Epithelial cell of esophagus (primary cell): Measurements from ENCODE around the gene SRSF2.
"Not testable (repeated sequence)": the region's sequence is repeated elsewhere in the genome, so short reads cannot be mapped to it uniquely, and the experiment has no call there.

Source experiments
- DNase-seq: peaks from one replicate; pipeline ENCODE4 v3.0.0; 2010; ENCODE audit warnings: low read depth
- H3K4me3 ChIP-seq: 2 replicates; pipeline ENCODE4 v1.5.1; 2011; ENCODE audit warnings: mild to moderate bottlenecking, low read length, control low read depth
- TF ChIP-seq, protein P1 (sequence below): IDR thresholded peaks from 2 replicates; pipeline ENCODE4 v1.5.1; 2011; ENCODE audit warnings: low read depth, mild to moderate bottlenecking, low read length, control low read depth, inconsistent platforms; ENCODE audit not compliant: insufficient read depth; ENCODE audit errors: missing control alignments

The SRSF2 gene

DNA sequence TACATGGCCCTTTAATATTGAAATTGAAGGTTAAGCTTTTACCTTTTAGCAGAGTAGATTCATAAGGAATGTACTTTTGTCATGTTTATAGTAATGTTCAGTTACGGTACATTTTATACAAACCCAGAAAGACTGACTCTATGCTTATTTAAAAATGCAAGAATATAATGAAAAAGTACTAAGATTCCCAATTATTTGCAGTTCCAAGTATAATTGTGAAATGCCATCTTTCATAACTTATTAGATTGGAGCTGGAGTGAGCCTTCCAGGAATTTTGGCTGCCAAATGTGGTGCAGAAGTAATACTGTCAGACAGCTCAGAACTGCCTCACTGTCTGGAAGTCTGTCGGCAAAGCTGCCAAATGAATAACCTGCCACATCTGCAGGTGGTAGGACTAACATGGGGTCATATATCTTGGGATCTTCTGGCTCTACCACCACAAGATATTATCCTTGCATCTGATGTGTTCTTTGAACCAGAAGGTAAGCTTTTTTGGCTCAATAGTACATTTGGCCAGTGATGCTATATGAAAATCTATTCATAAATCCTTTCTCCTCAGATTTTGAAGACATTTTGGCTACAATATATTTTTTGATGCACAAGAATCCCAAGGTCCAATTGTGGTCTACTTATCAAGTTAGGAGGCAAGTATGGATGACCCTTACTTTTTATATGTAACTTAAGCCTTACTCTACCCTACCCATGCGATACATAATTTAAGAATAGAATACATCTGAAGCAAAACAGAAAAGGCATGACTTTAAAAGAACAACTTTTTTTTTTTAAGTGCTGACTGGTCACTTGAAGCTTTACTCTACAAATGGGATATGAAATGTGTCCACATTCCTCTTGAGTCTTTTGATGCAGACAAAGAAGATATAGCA, 4.2 kb downstream of the SRSF2 start:
- no peak overlapping the region for H3K4me3 ChIP-seq
- no peak for DNase-seq
- TF ChIP-seq, protein P1, sequence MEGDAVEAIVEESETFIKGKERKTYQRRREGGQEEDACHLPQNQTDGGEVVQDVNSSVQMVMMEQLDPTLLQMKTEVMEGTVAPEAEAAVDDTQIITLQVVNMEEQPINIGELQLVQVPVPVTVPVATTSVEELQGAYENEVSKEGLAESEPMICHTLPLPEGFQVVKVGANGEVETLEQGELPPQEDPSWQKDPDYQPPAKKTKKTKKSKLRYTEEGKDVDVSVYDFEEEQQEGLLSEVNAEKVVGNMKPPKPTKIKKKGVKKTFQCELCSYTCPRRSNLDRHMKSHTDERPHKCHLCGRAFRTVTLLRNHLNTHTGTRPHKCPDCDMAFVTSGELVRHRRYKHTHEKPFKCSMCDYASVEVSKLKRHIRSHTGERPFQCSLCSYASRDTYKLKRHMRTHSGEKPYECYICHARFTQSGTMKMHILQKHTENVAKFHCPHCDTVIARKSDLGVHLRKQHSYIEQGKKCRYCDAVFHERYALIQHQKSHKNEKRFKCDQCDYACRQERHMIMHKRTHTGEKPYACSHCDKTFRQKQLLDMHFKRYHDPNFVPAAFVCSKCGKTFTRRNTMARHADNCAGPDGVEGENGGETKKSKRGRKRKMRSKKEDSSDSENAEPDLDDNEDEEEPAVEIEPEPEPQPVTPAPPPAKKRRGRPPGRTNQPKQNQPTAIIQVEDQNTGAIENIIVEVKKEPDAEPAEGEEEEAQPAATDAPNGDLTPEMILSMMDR = no peak

DNA sequence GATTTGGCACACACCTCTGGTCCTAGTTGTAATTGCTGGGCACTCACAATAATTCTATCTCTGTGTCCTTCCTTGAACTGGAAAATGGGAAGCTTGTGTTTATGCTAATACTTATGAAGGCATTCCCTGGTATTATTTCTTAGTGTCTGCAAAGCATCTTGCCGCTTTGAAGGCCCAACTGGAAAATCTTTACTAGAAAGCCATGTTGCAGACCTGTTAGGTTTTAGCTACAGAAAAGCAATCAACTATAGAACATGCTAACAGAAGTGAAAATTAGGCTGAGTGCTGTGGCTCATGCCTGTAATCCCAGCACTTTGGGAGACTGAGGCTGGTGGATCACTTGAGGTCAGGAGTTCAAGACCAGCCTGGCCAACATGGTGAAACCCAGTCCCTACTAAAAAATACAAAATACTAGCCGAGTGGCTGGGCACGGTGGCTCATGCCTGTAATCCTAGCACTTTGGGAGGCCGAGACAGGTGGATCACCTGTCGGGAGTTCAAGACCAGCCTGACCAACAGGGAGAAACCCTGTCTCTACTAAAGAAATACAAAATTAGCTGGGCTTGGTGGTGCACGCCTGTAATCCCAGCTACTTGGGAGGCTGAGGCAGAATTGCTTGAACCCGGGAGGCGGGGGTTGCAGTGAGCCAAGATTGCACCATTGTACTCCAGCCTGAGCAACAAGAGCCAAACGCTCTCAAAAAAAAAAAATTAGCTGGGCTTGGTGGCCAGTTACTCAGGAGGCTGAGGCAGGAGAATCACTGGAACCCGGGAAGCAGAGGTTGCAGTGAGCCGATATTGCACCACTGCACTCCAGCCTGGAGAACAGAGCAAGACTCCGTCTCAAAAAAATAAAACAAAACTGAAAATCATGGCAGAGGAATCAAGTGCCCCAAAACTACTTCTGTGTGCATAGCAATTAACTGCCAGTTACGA, 5.1 kb downstream of the SRSF2 start:
- H3K4me3 ChIP-seq, DNase-seq: not testable (repeated sequence)

DNA sequence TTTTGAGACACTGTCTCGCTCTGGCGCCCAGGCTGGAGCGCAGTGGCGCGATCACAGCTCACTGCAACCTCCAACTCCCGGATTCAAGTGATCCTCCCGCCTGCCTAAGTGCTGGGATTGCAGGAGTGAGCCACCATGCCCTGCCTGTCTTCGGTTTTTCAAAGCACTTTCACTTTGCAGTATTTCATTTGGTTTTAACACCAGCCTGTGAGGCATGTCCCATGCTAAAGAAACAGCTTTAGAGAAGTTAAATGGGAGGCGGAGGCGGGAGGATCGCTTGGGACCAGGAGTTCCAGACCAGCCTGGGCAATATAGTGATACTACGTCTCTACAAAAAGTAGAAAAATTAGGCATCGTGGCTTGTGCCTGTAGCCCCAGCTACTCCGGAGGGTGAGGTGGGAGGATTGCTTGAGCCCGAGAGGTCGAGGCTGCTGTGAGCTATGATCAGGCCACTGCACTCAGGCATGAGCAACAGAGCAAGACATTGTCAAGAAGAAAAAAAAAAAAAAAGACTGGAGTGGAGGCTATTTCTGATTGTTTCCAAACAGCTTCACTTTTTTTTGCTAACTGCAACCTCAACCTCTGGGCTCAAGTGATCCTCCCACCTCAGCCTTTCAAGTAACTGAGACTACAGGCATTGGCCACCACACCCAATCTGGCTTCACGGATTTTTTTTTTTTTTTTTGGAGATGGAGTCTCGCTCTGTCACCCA, 9.2 kb downstream of the SRSF2 start:
- no peak for DNase-seq
- H3K4me3 ChIP-seq = peak overlapping the region; percentile 83

DNA sequence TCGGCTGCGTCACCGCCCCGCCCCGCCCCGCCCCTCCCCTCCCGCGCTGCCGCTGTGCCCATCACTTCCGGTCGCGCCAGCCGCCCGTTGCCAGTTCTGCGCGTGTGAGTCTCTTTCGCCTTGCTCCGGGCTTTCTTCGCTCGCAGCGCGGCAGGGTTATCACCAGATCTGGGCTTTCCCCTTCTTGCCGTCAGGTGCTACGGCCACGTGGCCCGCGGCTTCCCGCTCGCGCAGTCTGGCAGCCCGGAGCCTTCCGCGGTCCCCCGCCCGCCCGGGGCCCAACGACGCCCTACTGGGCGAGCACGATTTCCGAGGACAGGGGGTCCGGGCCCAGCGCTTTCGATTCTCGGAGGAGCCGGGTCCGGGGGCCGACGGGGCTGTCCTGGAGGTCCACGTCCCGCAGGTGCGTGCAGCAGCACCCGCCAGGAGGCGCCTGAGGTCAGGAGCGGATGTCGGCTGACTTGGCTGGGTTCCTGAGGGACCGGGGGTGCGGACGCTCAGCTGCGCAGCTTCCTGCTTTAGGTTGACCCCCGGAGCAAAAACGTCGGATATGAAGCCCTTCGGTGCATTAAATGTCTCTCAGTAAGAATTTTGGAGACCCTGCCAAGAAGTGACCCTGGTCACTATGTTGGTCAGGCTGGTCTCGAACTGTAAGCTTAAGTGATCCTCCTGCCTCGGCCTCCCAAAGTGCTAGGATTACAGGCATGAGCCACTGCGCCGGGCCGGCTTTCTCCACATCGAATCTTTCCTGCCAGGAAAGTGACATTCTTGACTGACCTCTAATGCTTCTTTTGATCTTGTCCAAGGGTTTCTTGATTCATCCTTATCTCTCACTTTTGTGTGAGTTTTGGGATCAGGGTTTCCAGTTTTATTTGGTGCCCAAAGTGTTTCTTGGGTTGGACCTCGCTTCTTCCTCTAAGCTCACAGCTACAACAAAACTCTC, 10.1 kb downstream of the SRSF2 start, which contains the start of gene METTL23:
TSS of gene METTL23 (plus strand) at position 64 of the 943 bp plus-strand sequence. CDS start 2,872 bp downstream, outside the sequence.
- TF ChIP-seq, protein P1 = peak; percentile 67
- peak within 1 kb of the TSS; percentile 83 for H3K4me3 ChIP-seq
- peak; percentile 74 for DNase-seq

More for the DNA sequence above, 9.2 kb downstream of the SRSF2 start:
- TF ChIP-seq, protein P1 = no peak

DNA sequence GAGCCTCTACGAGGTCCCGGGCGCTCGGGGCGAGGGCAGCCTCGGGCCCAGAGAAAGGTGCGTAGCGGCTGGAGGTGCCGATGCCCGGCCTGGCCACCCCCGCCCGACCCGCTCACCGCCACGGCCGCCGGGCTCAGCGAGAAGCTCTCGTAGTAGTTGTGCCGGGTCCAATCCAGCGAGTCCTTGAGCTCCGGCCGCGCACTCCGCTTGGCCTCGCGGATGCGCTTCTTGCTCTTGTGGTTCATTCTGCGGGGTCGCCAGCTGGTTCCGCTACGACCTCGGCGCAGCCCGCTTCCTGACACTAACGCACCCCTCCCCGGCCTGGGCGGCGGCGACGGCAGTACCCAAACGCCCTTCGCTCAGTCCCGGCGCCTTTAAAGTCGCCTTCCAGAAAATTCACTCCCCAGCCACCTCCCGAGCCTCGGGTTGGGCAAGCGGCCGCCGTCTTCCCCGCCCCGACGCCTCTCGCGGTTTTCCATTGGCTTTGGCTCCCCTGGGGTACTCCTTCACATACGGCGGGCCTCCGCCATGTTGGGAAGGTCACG, 10.8 kb downstream of the SRSF2 start, which contains the start of gene JMJD6:
TSS of gene JMJD6 (minus strand) at position 376 of the 545 bp plus-strand sequence. CDS start at position 245, 131 bp downstream.
- TF ChIP-seq, protein P1 = no peak
- H3K4me3 ChIP-seq = peak within 1 kb of the TSS; percentile 83
- peak; percentile 98 for DNase-seq

DNA sequence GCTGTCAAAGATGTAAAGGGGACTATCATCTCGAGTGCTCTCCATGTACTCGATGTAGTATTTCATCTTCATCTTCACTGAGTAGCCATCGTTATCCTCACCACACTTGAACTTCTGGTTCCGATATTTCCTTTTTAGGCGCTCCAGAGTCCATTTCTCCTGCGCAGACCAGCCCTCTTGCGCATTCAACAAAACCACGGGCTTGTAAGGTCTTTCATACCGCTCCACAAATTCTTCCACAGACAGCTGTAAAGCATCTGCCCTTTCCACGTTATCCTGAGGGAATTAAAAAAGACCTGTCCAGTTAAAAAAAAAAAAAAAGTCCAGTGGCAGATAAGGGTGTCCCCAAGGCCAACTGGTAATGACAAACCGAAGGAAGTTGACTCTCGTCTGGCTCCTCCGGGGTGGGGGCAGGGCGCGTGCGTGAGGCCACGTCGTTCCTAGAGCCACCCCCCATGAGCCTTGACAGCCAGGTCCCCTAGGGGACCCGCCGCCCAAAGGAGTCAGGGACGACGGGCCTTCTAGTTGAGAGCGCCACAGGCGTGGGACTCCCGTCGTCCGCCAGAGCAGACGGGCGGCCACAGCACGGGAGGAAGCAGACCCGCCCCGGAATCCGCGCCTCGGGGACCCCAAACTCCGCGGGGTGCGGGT, 11.4 kb downstream of the SRSF2 start:
- TF ChIP-seq, protein P1 = no peak
- DNase-seq = peak; percentile 39
- peak overlapping the region; percentile 78 for H3K4me3 ChIP-seq
